ENCODE results near the gene PHF2.

DNA sequence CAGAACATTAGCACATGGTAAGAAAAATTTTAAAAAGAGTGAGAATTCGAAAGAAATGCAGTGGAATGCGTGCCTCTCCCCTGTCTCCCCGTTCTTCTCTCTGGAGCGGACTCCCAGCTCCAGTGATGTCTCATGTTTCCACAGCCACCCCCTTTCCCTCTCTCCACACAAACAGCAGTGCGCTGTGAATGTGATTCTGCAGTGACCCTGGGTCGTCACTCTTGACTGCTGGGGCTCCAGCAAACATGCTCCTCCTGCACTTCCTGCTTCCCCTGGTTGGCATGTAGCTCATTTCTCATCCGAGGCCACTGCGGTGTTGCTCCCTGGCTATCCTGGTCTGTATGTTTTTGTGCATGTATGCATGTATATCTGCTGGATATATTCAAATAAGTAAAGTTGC, 13.3 kb downstream of the PHF2 start:
- no peak for TF ChIP-seq CTCF (IDR thresholded peaks at IDR 0.05)
- TF ChIP-seq POLR2A (IDR thresholded peaks at IDR 0.05): no peak
- TF ChIP-seq POLR2AphosphoS5 (IDR thresholded peaks at IDR 0.05): no peak

Measured in sigmoid colon (tissue), 4 donors.